T-helper 1 cell (primary cell): Measurements from ENCODE around the gene RRP9.
"Not testable (repeated sequence)": the region's sequence is repeated elsewhere in the genome, so short reads cannot be mapped to it uniquely, and the experiment has no call there.

Source experiments
- DNase-seq, 5 donors: peaks; one replicate each; pipeline ENCODE4 v3.0.0-alpha.2; 2012 to 2020
- total RNA-seq, 4 donors: gene quantifications; one replicate each; lab custom pipeline; 2026; lab: John Stamatoyannopoulos, UW

RRP9 gene, protein sequence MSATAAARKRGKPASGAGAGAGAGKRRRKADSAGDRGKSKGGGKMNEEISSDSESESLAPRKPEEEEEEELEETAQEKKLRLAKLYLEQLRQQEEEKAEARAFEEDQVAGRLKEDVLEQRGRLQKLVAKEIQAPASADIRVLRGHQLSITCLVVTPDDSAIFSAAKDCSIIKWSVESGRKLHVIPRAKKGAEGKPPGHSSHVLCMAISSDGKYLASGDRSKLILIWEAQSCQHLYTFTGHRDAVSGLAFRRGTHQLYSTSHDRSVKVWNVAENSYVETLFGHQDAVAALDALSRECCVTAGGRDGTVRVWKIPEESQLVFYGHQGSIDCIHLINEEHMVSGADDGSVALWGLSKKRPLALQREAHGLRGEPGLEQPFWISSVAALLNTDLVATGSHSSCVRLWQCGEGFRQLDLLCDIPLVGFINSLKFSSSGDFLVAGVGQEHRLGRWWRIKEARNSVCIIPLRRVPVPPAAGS
- 9.6 to 16.3 (median 13.1) reads per million in 4 donors for total RNA-seq

GRCh38 chr3:51941798-51942602 is at the start of gene RRP9, which contains the start of gene PARP3:
Gene RRP9 (minus strand): TSS chr3:51941904. CDS start chr3:51941867, 37 bp downstream.
Gene PARP3 (plus strand): TSS chr3:51942363. CDS start chr3:51943356, 993 bp downstream.
- DNase-seq, result peak; percentile 99 to 100 (median 100)

DNA sequence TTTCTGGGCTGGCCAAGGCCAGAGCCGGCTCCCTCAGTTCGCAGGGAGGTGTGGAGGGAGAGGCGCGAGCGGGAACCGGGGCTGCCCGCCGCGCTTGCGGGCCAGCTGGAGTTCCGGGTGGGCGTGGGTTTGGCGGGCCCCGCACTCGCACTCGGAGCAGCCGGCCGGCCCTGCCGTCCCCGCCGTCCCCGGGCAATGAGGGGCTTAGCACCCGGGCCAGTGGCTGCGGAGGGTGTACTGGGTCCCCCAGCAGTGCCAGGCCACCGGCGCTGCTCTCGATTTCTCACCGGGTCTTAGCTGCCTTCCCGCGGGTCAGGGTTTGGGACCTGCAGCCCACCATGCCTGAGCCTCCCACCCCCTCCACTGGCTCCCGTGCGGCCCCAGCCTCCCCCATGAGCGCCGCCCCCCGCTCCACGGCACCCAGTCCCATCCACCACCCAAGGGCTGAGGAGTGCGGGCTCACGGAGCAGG is 48.8 kb upstream of the RRP9 start:
- DNase-seq, result not testable (repeated sequence)

GRCh38 chr3:51988286-51989146 is 46.8 kb upstream of the RRP9 start:
- DNase-seq, result no peak

DNA sequence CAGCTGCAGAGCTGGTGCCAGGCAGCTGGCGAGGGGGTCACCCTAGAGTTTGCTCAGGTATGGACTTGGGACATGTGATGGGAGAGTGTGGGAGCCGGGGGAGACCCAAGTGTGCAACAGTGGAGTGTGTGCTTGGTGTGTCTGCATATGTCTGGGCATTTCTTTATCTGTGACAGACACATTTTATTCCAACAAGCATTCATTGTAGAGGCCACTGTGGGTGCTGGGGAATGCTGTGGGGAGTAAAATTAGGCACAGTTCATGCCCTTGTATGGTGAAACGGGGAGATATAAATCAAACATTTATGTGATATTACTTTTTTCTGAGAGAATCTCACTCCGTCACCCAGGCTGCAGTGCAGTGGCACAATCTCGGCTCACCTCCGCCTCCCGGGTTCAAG is 45.9 kb upstream of the RRP9 start:
- DNase-seq, result no peak

DNA sequence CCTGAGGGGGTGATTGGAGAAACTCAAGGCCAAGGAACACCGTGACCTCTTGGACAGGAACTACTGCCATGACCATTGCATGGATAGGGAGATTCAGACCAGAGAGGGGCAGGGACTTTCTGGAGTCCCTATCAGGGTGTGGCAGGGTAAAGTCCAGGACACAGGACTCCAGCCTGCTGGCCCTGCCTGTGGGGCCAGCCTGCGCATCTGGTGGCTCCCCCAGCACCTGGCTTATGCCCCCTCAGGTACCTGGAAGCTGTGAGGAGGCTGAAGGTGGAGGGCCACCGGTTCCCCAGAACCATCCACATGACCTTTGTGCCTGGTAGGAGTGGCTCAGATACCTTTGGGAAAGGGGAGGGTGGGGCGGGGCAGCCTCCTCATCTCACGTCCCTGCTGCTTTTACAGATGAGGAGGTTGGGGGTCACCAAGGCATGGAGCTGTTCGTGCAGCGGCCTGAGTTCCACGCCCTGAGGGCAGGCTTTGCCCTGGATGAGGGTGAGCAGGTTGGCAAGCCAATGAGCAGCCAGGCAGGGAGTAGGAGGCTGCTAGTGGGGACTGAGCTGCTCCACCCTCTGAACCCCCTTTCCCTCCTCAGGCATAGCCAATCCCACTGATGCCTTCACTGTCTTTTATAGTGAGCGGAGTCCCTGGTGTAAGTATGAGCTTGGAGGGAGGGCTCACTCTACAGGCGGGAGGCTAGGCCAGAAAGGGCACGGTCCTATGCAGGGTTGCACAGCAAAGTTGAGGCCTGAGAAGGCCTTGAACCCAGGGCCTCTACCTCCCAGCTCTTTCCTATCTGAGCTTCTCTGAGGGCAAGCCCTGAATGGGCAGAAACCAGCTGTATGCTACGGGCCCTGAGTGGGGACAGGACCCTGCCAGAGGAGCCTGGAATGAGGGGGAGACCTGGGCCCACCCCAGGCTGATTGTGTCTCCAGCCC is 44.6 kb upstream of the RRP9 start:
- DNase-seq, result no peak

- DNase-seq, result no peak
Measured at GRCh38 chr3:51985063-51985462, 43.4 kb upstream of the RRP9 start.

DNA sequence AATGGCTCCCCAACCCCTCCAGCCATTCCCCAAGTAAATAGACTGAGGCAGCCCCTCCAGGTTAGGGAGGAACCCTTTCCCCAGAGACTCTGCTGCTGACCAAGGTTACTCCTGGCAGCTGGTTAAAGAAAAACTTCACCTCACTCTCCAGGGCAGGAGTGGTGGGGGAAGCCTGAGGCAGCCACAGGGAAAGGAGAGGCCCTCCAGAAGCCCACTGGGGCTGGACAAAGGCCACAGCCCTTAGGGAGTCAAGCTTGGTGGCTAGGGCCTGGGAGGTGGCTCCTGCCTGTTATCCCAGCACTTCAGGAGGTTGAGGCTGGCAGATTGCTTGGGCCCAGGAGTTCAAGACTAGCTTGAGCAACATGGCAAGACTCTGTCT is 42.6 kb upstream of the RRP9 start:
- DNase-seq, result no peak

DNA sequence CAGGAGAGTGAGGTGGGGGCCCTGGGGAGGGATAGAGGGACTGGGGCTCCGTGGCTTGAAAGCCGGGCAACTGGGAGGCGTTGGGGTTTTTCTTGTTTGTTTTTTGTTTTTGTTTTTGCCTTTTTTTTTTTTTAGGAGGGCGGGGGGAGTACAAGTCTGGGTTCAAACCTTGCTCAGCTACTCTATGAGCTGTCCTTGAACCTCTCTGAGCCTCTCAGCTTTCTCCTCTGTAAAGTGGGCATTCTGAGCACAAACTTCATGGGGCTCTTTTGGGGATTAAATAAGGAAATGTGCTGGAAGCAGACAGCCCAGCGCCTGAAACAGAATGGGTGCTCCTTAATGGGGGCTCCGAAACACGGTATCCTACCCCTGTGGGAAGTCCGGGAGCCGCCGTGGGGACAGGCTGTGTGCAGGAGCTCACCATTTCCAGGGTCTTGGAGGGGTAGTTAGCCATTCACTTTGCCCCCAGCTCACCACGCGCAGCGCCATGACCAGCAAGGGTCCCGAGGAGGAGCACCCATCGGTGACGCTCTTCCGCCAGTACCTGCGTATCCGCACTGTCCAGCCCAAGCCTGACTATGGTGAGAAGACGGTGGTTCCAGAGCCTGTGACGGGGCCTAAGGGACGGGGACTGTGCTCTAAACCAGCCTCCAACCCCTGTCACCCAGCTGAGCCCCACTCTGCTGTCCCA is 42.0 kb upstream of the RRP9 start:
- no peak for DNase-seq

DNA sequence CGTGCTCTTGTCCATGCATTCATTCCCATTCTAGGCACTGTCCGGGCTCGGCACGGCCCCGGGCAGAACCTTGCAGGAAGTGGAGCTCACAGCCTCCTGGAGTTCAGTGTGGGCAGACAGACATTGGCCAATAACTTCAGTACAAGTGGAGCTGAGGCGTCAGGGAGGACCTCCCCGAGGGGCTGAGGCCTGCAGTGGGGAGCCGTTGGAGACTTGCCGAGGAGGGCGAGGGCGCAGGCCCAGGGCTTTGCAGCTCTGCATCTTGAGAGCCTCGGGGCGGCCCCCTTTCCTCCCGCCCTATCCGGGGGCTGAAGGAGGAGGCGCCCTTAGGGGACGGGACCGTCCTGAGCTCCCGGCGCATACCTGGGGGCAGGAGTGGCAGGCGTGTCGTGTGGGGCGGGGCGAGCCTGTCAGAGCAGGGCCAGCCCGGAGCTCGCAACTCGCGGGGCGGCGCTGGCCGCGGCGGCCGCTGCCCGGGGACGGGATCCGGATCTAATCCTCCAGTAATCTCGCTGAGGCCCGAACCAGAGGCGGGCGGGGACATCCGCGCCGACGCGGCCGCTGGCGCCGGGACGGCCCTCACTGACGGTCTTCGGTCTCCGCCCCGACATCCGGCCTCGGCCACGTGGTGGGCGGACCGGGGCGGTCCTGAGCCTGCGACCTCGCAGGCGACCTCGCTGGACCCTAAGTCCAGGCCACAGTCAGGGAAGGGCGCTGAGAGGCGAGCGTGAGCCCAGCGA is 41.3 kb upstream of the RRP9 start, which contains the start of gene ACY1:
Gene ACY1 (plus strand): TSS at position 698 of the 740 bp plus-strand sequence. CDS start 530 bp downstream, outside the sequence.
- DNase-seq, result peak; percentile 55 to 80 (median 61)

- peak in 1 of 5 donors; percentile 51 for DNase-seq
Measured at GRCh38 chr3:51982352-51982837, 40.7 kb upstream of the RRP9 start.

DNA sequence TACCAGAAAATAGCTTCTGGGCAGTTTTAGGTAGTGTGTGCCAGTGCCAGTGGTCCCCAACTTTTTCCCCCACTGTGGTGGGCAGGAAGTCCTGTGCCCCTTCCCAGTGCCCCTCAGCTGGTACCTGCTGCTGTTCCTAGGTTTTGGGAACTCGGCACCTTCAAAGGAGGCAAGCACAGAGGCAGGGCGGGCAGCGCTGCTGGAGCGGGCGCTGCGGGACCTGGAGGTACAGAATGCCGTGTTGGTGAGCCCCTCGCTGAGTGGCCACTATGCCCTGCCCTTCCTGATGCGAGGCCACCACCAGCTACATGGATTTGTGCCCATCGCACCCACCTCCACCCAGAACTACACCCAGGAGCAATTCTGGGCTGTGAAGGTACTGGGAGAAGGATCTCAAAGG is 38.5 kb upstream of the RRP9 start:
- DNase-seq, result no peak

GRCh38 chr3:51978143-51978502 is 36.4 kb upstream of the RRP9 start:
- DNase-seq, result no peak

DNA sequence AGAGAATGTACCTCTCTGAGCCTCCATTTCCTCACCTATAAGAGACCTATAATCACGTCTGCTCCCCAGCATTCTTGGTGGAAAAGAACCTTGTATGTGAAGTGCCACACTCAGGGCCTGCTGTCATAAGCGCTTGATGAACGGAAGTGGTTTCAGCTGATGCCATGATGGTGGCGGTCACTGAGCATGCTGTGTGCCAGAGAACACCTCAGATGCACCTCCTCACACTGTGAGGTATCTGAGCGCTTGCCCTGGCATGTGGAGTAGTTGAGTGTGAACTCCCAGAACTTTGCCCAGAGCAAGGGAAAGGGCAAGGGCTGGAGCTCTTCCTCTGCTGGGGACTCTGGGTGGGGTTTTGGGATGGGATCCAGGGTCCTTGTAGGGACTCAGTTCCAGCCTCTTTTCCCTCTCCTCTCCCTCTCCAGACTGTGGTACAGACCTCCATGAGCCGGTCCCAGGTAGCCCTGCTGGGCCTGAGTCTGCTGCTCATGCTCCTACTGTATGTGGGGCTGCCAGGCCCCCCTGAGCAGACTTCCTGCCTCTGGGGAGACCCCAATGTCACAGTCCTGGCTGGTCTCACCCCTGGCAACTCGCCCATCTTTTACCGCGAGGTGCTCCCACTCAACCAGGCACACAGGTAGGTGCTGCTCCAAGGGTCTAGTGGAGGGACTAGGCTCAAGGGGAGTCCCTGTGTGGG is 35.9 kb upstream of the RRP9 start:
- peak in 1 of 5 donors; percentile 51 for DNase-seq

DNA sequence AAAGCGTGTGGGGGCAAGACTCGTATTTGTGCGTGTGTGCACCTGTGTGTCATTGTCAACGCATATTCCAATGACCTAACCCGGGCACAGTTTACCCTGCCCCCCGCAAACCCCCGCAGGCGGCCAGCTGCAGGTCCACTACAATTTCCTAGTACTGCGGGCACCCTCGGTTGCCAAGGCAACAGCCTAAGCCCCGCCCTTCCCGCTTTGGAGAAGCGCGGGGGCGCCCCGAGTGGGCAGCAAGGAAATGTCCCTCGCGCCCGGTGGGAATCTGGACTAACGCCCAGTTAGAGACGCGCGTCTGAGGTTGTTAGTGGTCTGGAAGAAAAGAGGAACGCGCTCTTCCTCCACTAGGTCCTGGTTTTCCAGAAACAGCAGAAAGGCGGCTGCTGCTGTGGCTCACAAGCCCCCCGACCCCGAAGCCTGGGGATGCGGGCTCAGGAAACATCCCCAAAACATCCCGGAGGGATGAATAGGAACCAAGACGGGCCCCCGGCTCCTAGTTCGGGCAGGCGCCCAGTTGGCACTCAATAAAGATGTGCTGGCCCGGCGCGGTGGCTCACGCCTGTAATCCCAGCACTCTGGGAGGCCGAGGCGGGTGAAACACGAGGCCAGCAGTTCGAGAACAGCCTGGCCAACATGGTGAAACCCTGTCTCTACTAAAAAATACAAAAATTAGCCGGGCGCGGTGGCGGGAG is 34.3 kb upstream of the RRP9 start:
- peak in 1 of 5 donors; percentile 26 for DNase-seq

DNA sequence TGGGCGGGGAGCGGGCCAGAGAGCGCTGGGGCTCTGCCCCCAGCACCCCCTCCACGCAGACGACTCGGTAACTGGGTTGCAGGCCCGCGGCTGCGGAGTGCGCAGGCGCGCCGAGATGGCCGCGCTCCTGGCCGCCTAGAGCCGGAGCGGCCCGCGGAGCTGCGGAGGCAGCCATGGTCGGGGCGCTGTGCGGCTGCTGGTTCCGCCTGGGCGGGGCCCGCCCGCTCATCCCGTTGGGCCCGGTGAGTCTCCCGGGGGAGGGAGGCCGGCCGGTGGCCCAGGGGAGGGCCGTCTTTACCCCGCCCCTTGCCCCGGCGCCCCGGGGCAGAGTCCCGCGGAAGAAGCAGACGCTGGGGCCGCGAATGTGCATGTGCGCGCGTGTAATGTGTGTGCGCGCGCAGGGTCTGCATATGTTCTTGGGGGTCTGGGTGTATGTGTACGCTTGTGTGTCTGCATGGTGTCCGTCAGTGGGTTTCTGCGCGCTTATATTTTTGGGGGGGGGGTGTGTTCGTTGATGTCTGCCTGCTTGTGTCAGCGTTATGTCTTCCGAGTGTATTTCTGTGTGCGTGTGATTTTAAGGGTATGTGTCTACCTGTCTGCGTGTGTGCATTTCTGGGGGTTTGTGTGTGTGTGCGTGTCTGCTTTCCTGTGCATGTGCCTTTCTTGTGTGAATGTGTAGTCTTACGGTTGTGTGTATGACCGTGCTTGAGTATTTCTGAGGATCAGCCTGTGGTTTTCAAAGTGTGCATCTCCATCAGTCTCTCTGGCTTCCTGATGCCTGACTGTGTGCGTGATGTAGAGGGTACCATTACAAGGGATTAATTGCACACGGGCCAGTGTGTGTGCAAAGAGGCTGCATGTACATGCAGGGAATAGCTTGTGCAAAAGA is 33.5 kb upstream of the RRP9 start, which contains the start of gene ABHD14A:
Gene ABHD14A (plus strand): TSS at position 102 of the 889 bp plus-strand sequence. CDS start 72 bp downstream, at position 174.
- peak; percentile 62 to 78 (median 71) for DNase-seq

DNA sequence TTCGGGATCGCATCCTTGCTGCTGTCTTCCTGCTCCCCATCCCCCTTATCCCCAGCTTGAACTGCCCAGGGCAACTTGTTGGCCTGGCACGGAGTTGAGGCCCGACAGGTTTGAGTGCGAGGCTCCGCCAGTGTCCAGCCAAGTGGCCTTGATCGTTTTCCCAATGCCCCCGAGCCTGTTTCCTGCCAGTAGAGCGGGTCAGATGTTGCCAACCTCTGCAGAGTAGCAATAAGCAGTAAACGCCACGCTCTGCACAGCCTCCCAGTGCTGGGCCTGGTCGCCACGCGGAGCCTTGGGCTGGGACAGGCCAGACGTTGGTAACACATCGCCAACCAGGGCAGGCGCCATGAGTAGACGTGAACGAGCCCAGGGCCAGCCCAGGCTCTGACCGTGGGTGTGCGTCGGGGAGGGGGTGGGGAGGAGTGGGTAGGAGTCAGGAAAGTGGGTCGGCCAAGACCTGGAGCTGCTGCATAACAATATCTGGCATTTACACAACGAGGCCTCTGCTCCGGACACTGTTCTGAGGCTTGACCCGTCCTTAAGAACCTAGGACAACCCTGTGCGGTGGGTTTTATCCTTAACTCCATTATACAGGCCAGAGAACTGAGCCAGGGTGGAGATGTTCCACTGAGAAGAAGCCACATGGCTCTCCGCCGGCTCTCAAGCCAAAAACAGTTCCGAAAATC is 32.7 kb upstream of the RRP9 start:
- no peak for DNase-seq
